GM19455 (cell line): ENCODE data around the gene CHCHD3.

Experiments
- ATAC-seq: cut with Tn5 transposase; IDR thresholded peaks from one replicate; pipeline ENCODE4 v1.9.1; 2021; ENCODE audit not compliant: unreplicated experiment

CHCHD3 gene

GRCh38 chr7:132869166-132869861 is 212.6 kb downstream of the CHCHD3 start:
- ATAC-seq, result no peak

- ATAC-seq, result no peak
These were observed 215.3 kb downstream of the CHCHD3 start for GRCh38 chr7:132866551-132866950.

- no peak for ATAC-seq
These were observed 215.8 kb downstream of the CHCHD3 start for GRCh38 chr7:132866144-132866531.

GRCh38 chr7:132865366-132866143 is 216.3 kb downstream of the CHCHD3 start:
- ATAC-seq, result no peak

DNA sequence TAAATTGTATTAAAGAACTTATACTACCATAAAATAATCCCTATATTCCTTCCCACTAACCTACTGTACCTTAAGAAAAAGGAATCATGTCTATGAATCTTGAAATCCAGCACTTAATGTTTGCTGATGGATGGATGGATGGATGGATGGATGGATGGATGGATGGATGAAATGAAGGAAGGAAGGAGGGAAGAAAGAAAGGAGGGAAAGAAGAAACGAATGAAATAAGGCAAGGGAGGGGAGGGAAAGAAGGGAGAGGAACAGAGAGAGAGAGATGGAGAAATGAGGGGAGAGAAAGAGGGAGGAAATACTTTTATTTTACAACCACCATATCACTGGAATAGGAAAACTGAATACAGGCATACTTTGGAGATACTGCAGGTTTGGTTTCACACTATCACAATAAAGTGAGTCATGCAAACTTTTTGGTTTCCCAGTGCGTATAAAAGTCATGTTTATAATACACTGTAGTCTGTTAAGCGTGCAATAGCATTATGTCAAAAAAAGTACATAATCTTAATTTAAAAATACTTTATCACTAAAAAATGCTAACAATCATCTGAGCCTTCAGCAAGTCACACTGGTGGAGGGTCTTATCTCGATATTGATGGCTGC is 219.8 kb downstream of the CHCHD3 start:
- ATAC-seq, result no peak

DNA sequence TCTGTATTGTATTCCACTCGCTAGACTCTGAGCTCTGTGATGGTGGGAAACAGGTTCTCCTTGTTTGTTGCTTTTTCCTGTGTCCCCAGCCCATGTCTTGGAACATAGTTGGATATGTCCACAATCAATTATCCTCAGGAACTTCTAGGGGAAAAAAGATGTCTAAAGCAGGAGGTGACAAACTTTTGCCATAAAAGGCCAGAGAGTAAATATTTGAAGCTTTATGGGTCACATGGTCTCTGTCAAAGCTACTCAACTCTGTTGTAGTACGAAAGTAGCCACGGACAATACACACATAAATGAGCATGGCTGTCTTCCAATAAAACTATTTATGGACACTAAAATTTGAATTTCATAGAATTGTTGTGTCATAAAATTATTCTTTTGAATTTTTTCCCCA is 220.5 kb downstream of the CHCHD3 start:
- ATAC-seq, result no peak

GRCh38 chr7:132859199-132859598 is 222.7 kb downstream of the CHCHD3 start:
- ATAC-seq, result no peak

- ATAC-seq, result no peak
These were observed 223.1 kb downstream of the CHCHD3 start for GRCh38 chr7:132858760-132859159.

- no peak for ATAC-seq
These were observed 223.6 kb downstream of the CHCHD3 start for GRCh38 chr7:132858251-132858650.

DNA sequence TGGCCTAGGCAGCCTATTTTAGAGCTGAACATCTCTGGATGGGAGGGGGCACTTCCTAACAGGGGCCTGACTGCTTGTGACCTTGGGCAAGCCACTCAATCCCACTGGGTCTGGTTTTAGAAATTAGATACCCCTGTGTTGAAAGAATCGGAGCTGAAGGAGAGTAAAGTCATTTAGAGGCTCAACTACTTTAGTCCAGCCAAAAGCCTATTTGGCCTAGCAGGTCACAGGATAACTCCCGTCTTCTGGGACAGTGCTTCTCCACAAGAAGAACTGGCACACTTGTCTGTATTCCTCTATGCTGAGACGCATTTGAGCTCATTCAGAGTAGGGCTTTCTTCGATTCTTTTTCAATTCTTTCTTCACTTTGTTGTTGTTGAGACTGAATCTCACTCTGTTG is 224.2 kb downstream of the CHCHD3 start:
- no peak for ATAC-seq

GRCh38 chr7:132857031-132857430 is 224.9 kb downstream of the CHCHD3 start:
- ATAC-seq, result no peak

DNA sequence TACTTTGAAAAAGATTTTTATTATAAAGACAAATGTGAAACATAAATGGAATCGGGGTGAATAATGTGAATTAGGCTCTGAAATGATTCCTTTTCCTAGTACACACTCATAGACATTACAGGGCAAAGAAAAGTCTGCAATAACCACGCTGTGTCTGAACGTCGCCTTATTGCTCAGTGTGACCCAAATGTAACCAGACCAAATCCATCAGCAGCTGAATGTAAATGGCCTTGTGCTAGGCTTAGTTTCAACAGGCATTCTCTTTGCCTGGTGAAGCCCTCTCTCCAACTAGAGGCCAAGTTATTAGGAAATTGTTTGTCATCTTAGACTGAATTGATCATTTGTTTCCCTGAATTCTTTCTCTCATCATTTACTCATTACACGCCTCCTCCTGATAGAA is 225.5 kb downstream of the CHCHD3 start:
- no peak for ATAC-seq

GRCh38 chr7:132855901-132856300 is 226.0 kb downstream of the CHCHD3 start:
- no peak for ATAC-seq

DNA sequence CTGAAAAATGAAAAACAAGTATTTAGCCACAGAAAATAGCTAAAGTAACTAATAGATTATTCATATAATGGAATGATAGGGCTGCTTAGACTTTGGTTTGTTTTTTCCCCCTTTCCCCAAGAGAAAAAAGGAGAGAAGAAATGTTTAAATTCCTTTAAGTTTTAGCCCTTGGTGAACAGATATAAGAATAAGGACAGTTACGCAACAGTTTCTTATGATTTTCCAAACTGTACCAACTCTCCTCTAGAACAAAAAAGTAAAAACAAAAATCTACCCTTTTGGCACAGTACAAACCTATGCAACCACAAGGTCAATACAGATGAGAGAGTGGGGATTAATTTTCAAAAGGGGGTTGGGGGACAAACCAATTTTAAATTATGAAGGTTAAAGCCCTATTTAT is 227.7 kb downstream of the CHCHD3 start:
- ATAC-seq, result no peak

- no peak for ATAC-seq
These were observed 234.5 kb downstream of the CHCHD3 start for GRCh38 chr7:132847376-132847775.

DNA sequence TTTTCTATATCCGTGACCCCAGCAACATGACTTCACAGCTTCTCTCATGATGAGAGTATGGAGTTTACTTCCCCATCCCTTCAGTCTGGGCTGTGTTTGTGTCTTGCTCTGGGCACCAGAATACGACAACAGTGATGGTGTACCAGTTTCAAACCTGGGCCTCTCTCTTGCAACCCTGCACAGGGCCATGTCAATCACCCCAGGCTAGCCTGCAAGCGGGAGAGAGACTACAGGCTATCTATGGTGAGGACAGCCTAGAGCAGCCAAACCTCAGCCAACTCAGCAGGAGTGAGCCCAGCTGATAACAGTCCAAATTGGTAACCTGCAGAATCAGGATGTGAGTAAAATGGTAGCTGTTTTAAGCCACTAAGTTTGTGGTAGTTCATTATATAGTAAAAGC is 235.8 kb downstream of the CHCHD3 start:
- no peak for ATAC-seq

DNA sequence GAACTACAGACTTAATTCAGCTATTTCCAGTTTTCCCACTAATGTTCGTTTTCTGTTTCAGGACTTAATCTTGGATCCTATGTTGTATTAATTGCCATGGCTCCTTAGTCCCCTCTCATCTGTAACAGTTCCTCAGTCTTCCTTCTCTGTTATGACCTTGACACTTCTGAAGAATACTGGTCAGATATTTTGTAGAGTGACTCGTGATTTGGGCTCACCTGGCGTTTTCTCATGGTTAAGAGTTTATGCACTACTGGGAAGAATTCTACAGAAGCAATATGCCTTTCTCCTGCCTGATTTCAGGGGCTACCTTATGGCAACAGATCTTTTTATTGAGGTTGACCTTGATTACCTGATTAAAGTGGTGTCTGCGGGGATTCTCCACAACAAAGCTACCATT is 239.4 kb downstream of the CHCHD3 start:
- ATAC-seq, result no peak

DNA sequence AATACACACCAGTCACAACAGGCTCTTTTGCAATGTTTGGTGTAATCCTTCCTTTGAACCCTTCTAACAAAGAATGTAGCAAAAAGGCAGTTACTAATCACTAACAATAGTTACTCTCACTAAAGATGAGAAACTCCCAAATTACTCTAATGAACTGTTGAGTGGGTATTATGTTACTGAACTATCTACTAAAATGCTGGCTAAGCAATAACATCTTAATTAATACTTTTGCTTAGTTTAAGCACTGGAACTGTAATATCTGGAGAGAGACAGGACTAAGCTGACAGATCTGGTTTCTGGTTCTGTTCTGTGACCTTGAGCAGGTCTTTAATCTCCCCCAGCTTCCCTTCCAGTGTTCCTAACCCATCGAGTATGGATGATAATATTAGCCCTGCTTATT is 241.7 kb downstream of the CHCHD3 start:
- ATAC-seq, result no peak

DNA sequence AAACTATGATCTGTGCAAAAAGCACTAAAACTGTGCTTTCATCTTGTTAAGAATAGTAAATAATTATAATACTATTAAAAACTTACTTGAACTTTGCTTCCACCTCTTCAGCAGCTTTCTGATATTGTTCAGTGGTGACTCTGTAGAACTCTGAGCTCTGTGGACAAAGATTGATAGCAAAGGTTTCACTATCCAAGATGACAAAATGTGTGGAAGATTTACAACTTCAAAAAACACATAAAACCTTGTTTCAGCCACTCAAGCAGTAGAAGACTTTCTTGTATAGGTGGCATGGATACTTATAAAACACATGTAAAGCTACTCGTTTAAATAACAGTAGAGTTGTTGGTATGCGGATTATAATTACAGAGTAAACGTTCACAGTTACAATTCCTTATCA is 243.6 kb downstream of the CHCHD3 start:
- ATAC-seq, result no peak

- ATAC-seq, result no peak
These were observed 244.4 kb downstream of the CHCHD3 start for GRCh38 chr7:132837529-132837928.

DNA sequence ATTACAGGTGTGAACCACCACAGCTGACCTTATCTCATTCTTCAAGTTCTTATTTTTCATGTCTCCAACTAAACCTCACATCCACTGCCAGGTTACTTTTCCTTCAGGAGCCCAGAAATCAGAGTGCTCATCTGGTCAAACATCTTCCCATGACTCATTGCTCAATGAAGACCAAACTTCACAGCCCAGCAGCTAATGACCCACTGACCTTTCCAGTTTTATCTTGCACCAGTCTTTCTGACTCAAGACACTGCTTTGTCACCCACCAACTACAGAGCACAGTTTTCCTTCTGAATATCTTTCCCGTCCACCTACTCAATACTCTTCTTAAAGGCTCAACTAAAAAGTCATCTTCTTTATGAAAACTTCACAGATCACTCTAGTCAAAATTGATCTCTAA is 245.1 kb downstream of the CHCHD3 start:
- no peak for ATAC-seq

DNA sequence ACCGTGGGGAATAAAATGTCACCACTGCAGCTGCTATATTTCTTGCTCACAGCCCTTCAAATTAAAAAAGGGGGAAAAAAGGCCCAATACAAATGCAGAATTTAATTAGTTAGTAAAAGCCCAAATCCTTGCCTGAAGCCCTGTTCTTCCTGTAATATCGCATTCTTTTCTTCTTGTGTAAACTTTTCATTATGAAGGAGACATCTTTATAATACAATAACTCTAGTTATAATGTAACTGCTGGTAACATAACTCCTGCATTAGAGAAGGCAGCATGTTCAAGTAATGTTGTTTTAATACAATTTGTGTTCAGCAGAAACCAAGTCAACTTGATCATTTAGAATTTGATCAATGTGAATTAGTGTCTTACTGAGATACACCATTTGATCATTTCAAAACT is 250.9 kb downstream of the CHCHD3 start:
- ATAC-seq, result no peak
